GM21723 (cell line): ENCODE measurements around the gene PPM1N.

Experiments used
- ATAC-seq: cut with Tn5 transposase; IDR thresholded peaks from one replicate; pipeline ENCODE4 v1.9.1; 2021; ENCODE audit warnings: mild to moderate bottlenecking, moderate library complexity; ENCODE audit not compliant: unreplicated experiment

PPM1N gene

GRCh38 chr19:45528149-45528743 lies 30.0 kb downstream of the PPM1N start:
- no peak for ATAC-seq

- ATAC-seq, result no peak
Measured at GRCh38 chr19:45528744-45529419, 30.6 kb downstream of the PPM1N start.

- ATAC-seq, result no peak
Measured at GRCh38 chr19:45529420-45529785, 31.2 kb downstream of the PPM1N start.

- ATAC-seq, result no peak
Measured at GRCh38 chr19:45531349-45531748, 33.1 kb downstream of the PPM1N start.

GRCh38 chr19:45539459-45539858 lies 41.2 kb downstream of the PPM1N start:
- ATAC-seq, result no peak

GRCh38 chr19:45542234-45542668 lies 44.0 kb downstream of the PPM1N start:
- ATAC-seq, result no peak

GRCh38 chr19:45547211-45547770 lies 49.0 kb downstream of the PPM1N start:
- ATAC-seq, result no peak

GRCh38 chr19:45547965-45548609 lies 49.8 kb downstream of the PPM1N start:
- no peak for ATAC-seq
